ENCODE data around the gene TTC7B. TPM values are rescaled to one million over a fixed set of nuclear protein-coding genes. Genes with fewer than 3 reads are reported as not detected.

TTC7B gene
- total and polyA plus RNA-seq, 9 of the 15 experiments (the other 6 are each of a cell fraction or from before 2014, with no cell fraction given): 2.2 to 77.2 (median 36.7) TPM

DNA sequence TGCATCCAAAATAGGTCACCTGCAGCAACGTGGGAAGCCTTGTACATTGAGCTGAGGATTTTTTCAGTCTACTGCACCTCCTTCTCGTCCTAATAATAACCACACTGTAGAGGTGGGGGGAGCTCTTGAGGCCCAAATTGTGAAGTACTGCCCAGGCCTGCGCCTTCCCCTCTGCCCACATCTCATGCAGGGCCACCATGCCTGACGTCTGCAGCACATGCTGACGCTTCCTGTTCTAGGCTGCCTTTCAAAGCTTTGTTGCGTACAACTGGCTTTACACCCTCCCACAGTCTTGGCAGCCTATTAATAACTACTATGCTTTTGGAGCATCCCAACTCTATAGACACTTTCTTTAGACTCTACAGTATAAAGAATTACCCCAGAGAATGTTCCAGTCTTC is 26.5 kb upstream of the TTC7B start:
- no TSS peak for BruUV-seq (replicated peaks)
- WGBS (ENCODE audit: insufficient coverage, low coverage, missing lambda C conversion rate): 45% methylated on average over 5 of the region's 6 CpGs
- Histone ChIP-seq H3K9me3 (replicated peaks; ENCODE audit: control insufficient read depth, insufficient read depth, low read depth, low read length) (no peaks in the 10 kb centered on the region), H3K4me2 (ENCODE audit: insufficient read depth, low read length) (no peak overlapping the region), H3K27ac (ENCODE audit: extremely low read depth, low read depth, low read length) (no peak overlapping the region), H4K20me1 (replicated peaks; ENCODE audit: control insufficient read depth, insufficient read depth, low read length) (no peaks in the 10 kb centered on the region), H3K9me1 (ENCODE audit: control insufficient read depth, insufficient read depth, low read length) (no peaks in the 10 kb centered on the region), H3K4me3 (no peak overlapping the region), H2AFZ (ENCODE audit: low read depth, low read length) (no peak overlapping the region), H3K9ac (ENCODE audit: insufficient read depth in 1 of 2, low read depth in 2 of 2, low read length in 2 of 2) (no peak overlapping the region), H3K36me3 (ENCODE audit: control insufficient read depth, insufficient read depth, low read length) (no peaks in the 10 kb centered on the region), H3K4me1 (replicated peaks in 1 of 2; ENCODE audit: control insufficient read depth in 2 of 2, insufficient read depth in 2 of 2, low read length in 2 of 2) (peaks cover 0 to 5% of the 10 kb centered on the region in 2 experiments; a peak in 1 of 5 replicates), H3K79me2 (ENCODE audit: control insufficient read depth, insufficient read depth, low read length) (no peaks in the 10 kb centered on the region), H3K27me3 (ENCODE audit: control insufficient read depth in 2 of 2, insufficient read depth in 2 of 2, low read length in 2 of 2) (no peaks in the 10 kb centered on the region)
- CTCF ChIA-PET (ENCODE audit: low intra/inter-chr PET ratio): no interaction called here
- DNase-seq (ENCODE audit: extremely low read depth in 1 of 4, low spot score in 3 of 4) (no peak), FAIRE-seq (no peak), ATAC-seq (no peak)
- POLR2A ChIA-PET: no interaction called here
- no peak for TF ChIP-seq ZC3H4 (CRISPR knock-in tag; IDR thresholded peaks at IDR 0.05; ENCODE audit: borderline replicate concordance)
- TF ChIP-seq ARID2 (IDR thresholded peaks at IDR 0.05): no peak
- TF ChIP-seq ZNF785 (CRISPR knock-in tag; IDR thresholded peaks at IDR 0.05): no peak
- TF ChIP-seq SIRT6 (IDR thresholded peaks at IDR 0.05; ENCODE audit: low read depth, low read length): no peak
- no peak for TF ChIP-seq ASH1L (IDR thresholded peaks at IDR 0.05; ENCODE audit: borderline replicate concordance, low read depth, partially characterized antibody)
- no peak for TF ChIP-seq BRCA1 (IDR thresholded peaks at IDR 0.05)
- TF ChIP-seq BRCA1 (CRISPR knock-in tag; IDR thresholded peaks at IDR 0.05): no peak
- no peak for TF ChIP-seq IFI16 (CRISPR knock-in tag; IDR thresholded peaks at IDR 0.05)
- no peak for TF ChIP-seq HEY1 (CRISPR knock-in tag; IDR thresholded peaks at IDR 0.05; ENCODE audit: borderline replicate concordance)
- no peak for TF ChIP-seq MITF (IDR thresholded peaks at IDR 0.05)
- no peak for TF ChIP-seq DLX4 (CRISPR knock-in tag; IDR thresholded peaks at IDR 0.05)
- no peak for TF ChIP-seq YY1 (IDR thresholded peaks at IDR 0.05; ENCODE audit: borderline replicate concordance in 1 of 3, control insufficient read depth in 1 of 3, extremely low read depth in 1 of 3, insufficient read depth in 3 of 3, insufficient read length in 1 of 3, insufficient replicate concordance in 2 of 3, low read depth in 1 of 3, low read length in 2 of 3)
- in situ Hi-C loops (cut with MboI): no loop called here
- intact Hi-C loops (cut with micrococcal nuclease): no loop called here

Data from K562 (cell line).